Measurements from ENCODE around the gene ALB. TPM values are rescaled to one million over a fixed set of nuclear protein-coding genes. Genes with fewer than 3 reads are reported as not detected.

The ALB gene
- total and polyA plus RNA-seq, 8 donors, result 0.99 to 111 (median 4.1) TPM; not detected in 1

DNA sequence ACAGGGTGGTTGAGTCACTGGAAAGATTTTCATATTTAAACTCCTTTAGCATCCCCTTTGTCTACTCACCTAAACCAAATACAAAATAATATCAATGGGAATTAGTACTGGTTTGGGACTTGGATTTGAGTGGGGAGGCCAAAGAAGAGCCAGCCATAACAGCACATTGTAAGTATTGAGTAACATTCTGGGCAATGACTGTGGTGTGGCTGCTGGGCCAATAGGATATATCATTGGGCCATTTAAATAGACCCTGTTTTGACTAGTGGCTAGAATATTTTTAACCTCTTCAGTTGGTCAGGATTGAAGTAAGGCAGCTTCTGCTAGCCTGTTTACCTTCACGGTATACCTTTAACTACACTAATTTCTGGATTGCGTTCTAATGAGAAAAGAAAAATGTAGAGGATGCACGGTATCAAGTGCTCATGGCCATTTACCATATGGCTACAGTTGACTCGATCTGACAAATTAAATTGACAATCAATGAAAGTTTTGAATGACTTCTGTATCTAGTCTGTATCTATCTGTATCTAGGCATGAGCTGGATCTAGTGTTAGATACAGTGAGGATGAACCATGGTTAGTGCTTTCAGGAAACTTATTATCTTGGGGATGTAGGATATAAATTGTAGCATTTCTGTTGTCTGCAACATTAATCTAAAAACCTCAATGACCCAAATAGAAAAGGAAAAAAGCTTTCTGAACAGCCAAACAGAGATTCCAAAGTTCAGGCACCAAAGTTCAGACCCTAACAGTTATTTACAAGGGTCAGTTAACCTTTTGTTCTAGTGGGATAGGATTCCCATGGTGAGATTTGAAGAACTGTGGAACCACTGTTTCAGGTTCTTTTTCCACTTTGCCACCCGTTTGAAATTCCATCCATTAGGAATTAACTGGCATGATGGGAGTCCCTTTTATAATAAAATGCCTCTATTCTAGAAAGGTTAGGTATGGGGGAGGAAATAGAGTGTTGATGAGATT lies 6.8 kb upstream of the ALB start:
- Histone ChIP-seq H3K9me3 (no peaks in the 10 kb centered on the region), H3K27ac (no peak overlapping the region), H3K36me3 (no peaks in the 10 kb centered on the region), H3K4me3 (no peak overlapping the region), H3K27me3 (no peaks in the 10 kb centered on the region), H3K4me1 (no peaks in the 10 kb centered on the region)
- TF ChIP-seq, protein P1, sequence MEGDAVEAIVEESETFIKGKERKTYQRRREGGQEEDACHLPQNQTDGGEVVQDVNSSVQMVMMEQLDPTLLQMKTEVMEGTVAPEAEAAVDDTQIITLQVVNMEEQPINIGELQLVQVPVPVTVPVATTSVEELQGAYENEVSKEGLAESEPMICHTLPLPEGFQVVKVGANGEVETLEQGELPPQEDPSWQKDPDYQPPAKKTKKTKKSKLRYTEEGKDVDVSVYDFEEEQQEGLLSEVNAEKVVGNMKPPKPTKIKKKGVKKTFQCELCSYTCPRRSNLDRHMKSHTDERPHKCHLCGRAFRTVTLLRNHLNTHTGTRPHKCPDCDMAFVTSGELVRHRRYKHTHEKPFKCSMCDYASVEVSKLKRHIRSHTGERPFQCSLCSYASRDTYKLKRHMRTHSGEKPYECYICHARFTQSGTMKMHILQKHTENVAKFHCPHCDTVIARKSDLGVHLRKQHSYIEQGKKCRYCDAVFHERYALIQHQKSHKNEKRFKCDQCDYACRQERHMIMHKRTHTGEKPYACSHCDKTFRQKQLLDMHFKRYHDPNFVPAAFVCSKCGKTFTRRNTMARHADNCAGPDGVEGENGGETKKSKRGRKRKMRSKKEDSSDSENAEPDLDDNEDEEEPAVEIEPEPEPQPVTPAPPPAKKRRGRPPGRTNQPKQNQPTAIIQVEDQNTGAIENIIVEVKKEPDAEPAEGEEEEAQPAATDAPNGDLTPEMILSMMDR (IDR thresholded peaks at IDR 0.05), result no peak
- ATAC-seq (no peak), DNase-seq (no peak)
- intact Hi-C loops (cut with DNase I), result no loop called here

DNA sequence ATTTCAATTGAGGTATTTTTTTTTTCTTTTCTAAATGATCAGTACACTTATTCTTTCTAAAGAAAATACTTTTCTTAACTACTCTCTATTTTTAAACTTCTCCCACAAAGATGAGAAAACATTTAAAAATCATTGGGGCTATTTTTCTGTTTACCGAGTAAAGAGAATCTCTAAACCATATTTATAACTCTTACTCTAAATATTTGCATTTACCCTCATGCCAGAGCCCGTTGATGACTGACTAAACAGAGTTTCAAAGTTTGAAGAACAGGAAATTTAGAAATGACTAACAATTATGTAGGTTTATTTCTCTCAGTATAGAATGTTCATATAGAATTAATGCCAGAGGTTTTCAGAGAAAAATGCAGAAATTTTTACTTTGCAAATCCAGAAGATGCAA lies 2.7 kb upstream of the ALB start:
- H3K27ac ChIP-seq, result no peak overlapping the region
- no peaks in the 10 kb centered on the region for H3K36me3 ChIP-seq
- no peaks in the 10 kb centered on the region for H3K27me3 ChIP-seq
- H3K4me3 ChIP-seq, result no peak overlapping the region
- no peaks in the 10 kb centered on the region for H3K4me1 ChIP-seq
- no peaks in the 10 kb centered on the region for H3K9me3 ChIP-seq
- TF ChIP-seq, protein P1 (IDR thresholded peaks at IDR 0.05), result no peak
- ATAC-seq, result no peak
- DNase-seq, result no peak
- intact Hi-C loops (cut with DNase I), result no loop called here

DNA sequence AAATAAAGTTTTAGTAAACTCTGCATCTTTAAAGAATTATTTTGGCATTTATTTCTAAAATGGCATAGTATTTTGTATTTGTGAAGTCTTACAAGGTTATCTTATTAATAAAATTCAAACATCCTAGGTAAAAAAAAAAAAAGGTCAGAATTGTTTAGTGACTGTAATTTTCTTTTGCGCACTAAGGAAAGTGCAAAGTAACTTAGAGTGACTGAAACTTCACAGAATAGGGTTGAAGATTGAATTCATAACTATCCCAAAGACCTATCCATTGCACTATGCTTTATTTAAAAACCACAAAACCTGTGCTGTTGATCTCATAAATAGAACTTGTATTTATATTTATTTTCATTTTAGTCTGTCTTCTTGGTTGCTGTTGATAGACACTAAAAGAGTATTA lies 370 bp downstream of the ALB start:
- ATAC-seq (no peak), DNase-seq (no peak)
- TF ChIP-seq, protein P1 (IDR thresholded peaks at IDR 0.05), result no peak
- no peaks in the 10 kb centered on the region for H3K36me3 ChIP-seq
- H3K4me3 ChIP-seq, result no peak overlapping the region
- no peaks in the 10 kb centered on the region for H3K9me3 ChIP-seq
- intact Hi-C loops (cut with DNase I), result no loop called here
- H3K27ac ChIP-seq, result no peak overlapping the region
- H3K4me1 ChIP-seq, result no peaks in the 10 kb centered on the region
- H3K27me3 ChIP-seq, result no peaks in the 10 kb centered on the region

DNA sequence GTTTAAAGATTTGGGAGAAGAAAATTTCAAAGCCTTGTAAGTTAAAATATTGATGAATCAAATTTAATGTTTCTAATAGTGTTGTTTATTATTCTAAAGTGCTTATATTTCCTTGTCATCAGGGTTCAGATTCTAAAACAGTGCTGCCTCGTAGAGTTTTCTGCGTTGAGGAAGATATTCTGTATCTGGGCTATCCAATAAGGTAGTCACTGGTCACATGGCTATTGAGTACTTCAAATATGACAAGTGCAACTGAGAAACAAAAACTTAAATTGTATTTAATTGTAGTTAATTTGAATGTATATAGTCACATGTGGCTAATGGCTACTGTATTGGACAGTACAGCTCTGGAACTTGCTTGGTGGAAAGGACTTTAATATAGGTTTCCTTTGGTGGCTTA lies 1.1 kb downstream of the ALB start:
- H3K4me1 ChIP-seq, result no peaks in the 10 kb centered on the region
- no peaks in the 10 kb centered on the region for H3K9me3 ChIP-seq
- TF ChIP-seq, protein P1 (IDR thresholded peaks at IDR 0.05), result no peak
- no peak for ATAC-seq
- H3K4me3 ChIP-seq, result no peak overlapping the region
- DNase-seq, result no peak
- no peaks in the 10 kb centered on the region for H3K36me3 ChIP-seq
- no peak overlapping the region for H3K27ac ChIP-seq
- H3K27me3 ChIP-seq, result no peaks in the 10 kb centered on the region
- intact Hi-C loops (cut with DNase I), result no loop called here

DNA sequence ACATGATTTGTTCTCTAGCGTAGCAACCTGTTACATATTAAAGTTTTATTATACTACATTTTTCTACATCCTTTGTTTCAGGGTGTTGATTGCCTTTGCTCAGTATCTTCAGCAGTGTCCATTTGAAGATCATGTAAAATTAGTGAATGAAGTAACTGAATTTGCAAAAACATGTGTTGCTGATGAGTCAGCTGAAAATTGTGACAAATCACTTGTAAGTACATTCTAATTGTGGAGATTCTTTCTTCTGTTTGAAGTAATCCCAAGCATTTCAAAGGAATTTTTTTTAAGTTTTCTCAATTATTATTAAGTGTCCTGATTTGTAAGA lies 2.4 kb downstream of the ALB start:
- no peak for DNase-seq
- Histone ChIP-seq H3K36me3 (no peaks in the 10 kb centered on the region), H3K9me3 (no peaks in the 10 kb centered on the region), H3K4me1 (no peaks in the 10 kb centered on the region), H3K4me3 (no peak overlapping the region), H3K27ac (no peak overlapping the region), H3K27me3 (no peaks in the 10 kb centered on the region)
- no peak for ATAC-seq
- TF ChIP-seq, protein P1 (IDR thresholded peaks at IDR 0.05), result no peak
- intact Hi-C loops (cut with DNase I), result no loop called here
